ENCODE measurements around the gene MST1.

MST1 gene

DNA sequence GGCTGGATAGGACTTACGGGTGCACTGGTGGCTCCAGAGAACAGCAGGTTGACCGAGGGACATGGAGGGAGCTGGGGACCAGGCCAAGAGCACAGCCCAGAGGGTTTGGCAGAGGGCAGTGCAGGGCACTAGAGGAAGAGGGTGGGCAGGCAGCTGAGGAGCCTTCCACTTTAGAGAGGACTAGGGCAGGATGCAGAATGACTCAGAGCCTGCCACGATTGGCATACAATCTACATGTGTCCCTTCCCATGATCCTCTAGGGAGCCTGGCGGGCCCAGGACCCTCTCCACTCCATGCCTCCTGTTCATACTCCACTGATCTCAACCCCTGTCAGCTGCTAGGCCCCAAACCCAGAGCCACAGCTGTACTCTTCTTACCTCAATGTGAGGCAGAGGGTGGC lies 29.5 kb downstream of the MST1 start:
- TF ChIP-seq, protein P1, sequence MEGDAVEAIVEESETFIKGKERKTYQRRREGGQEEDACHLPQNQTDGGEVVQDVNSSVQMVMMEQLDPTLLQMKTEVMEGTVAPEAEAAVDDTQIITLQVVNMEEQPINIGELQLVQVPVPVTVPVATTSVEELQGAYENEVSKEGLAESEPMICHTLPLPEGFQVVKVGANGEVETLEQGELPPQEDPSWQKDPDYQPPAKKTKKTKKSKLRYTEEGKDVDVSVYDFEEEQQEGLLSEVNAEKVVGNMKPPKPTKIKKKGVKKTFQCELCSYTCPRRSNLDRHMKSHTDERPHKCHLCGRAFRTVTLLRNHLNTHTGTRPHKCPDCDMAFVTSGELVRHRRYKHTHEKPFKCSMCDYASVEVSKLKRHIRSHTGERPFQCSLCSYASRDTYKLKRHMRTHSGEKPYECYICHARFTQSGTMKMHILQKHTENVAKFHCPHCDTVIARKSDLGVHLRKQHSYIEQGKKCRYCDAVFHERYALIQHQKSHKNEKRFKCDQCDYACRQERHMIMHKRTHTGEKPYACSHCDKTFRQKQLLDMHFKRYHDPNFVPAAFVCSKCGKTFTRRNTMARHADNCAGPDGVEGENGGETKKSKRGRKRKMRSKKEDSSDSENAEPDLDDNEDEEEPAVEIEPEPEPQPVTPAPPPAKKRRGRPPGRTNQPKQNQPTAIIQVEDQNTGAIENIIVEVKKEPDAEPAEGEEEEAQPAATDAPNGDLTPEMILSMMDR (IDR thresholded peaks at IDR 0.05; ENCODE audit: low read depth, low read length) = no peak
- no peak for DNase-seq
- Histone ChIP-seq H3K27me3 (no peaks in the 10 kb centered on the region), H3K9me3 (no peaks in the 10 kb centered on the region), H3K4me1 (no peaks in the 10 kb centered on the region), H3K36me3 (peaks cover 4% of the 10 kb centered on the region), H3K4me3 (ENCODE audit: low read depth, low read length) (no peak overlapping the region)

GRCh38 chr3:49658711-49659110 lies 30.6 kb downstream of the MST1 start:
- no peak for DNase-seq
- peaks cover 4% of the 10 kb centered on the region for H3K36me3 ChIP-seq
- TF ChIP-seq, protein P1 (IDR thresholded peaks at IDR 0.05; ENCODE audit: low read depth, low read length) = no peak
- no peaks in the 10 kb centered on the region for H3K4me1 ChIP-seq
- no peaks in the 10 kb centered on the region for H3K27me3 ChIP-seq
- no peak overlapping the region for H3K4me3 ChIP-seq (ENCODE audit: low read depth, low read length)
- no peaks in the 10 kb centered on the region for H3K9me3 ChIP-seq

- H3K4me3 ChIP-seq (ENCODE audit: low read depth, low read length) = no peak overlapping the region
- peaks cover 4% of the 10 kb centered on the region for H3K36me3 ChIP-seq
- no peaks in the 10 kb centered on the region for H3K9me3 ChIP-seq
- H3K27me3 ChIP-seq = no peaks in the 10 kb centered on the region
- TF ChIP-seq, protein P1 (IDR thresholded peaks at IDR 0.05; ENCODE audit: low read depth, low read length) = no peak
- DNase-seq = no peak
- no peaks in the 10 kb centered on the region for H3K4me1 ChIP-seq
Observed at GRCh38 chr3:49657208-49657915, 31.9 kb downstream of the MST1 start.

GRCh38 chr3:49656541-49657112 lies 32.6 kb downstream of the MST1 start:
- no peak overlapping the region for H3K4me3 ChIP-seq (ENCODE audit: low read depth, low read length)
- H3K9me3 ChIP-seq = no peaks in the 10 kb centered on the region
- TF ChIP-seq, protein P1 (IDR thresholded peaks at IDR 0.05; ENCODE audit: low read depth, low read length) = no peak
- no peaks in the 10 kb centered on the region for H3K27me3 ChIP-seq
- no peak for DNase-seq
- H3K4me1 ChIP-seq = no peaks in the 10 kb centered on the region
- H3K36me3 ChIP-seq = peaks cover 4% of the 10 kb centered on the region

GRCh38 chr3:49655731-49656285 lies 33.5 kb downstream of the MST1 start:
- no peak for DNase-seq
- TF ChIP-seq, protein P1 (IDR thresholded peaks at IDR 0.05; ENCODE audit: low read depth, low read length) = no peak
- H3K9me3 ChIP-seq = no peaks in the 10 kb centered on the region
- H3K4me3 ChIP-seq (ENCODE audit: low read depth, low read length) = no peak overlapping the region
- peaks cover 4% of the 10 kb centered on the region for H3K36me3 ChIP-seq
- H3K4me1 ChIP-seq = no peaks in the 10 kb centered on the region
- H3K27me3 ChIP-seq = no peaks in the 10 kb centered on the region

- H3K36me3 ChIP-seq = peaks cover 4% of the 10 kb centered on the region
- TF ChIP-seq, protein P1 (IDR thresholded peaks at IDR 0.05; ENCODE audit: low read depth, low read length) = no peak
- H3K4me3 ChIP-seq (ENCODE audit: low read depth, low read length) = no peak overlapping the region
- H3K27me3 ChIP-seq = no peaks in the 10 kb centered on the region
- H3K4me1 ChIP-seq = no peaks in the 10 kb centered on the region
- DNase-seq = no peak
- no peaks in the 10 kb centered on the region for H3K9me3 ChIP-seq
Observed at GRCh38 chr3:49654955-49655556, 34.2 kb downstream of the MST1 start.

Measured in BE2C (cell line).